NT2/D1 (cell line): ENCODE results near the gene SCN3B.

ENCODE experiments used
- SUZ12 ChIP-seq: IDR thresholded peaks from 2 replicates; pipeline ENCODE4 v1.6.1; 2011; ENCODE audit not compliant: insufficient read length, insufficient read depth; ENCODE audit errors: extremely low read depth
- YY1 ChIP-seq: IDR thresholded peaks from 2 replicates; pipeline ENCODE4 v1.6.1; 2011; ENCODE audit not compliant: insufficient read length, insufficient read depth
- ZNF274 ChIP-seq: IDR thresholded peaks from 2 replicates; pipeline ENCODE4 v1.6.1; 2011; ENCODE audit warnings: mild to moderate bottlenecking, low read depth, low read length

DNA sequence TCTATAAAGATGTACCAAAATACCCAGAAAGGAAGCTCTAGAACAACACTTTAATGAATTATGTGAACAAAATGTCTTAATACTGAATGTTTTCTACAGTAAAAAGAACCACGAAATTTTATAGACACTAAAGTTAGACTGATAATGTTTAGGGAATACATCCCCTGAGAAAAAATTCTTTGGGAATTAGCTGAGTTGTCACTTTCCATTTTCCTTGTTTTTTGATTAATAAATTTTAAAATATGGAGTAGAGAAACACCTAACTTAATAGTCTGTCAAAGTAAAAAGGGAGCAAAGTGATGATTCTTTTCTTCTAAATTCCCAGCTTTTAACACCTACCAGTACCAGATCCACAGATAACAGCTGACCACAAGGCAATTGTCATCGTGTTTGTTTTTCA is 23.1 kb upstream of the SCN3B start:
- no peak for TF ChIP-seq YY1
- no peak for TF ChIP-seq ZNF274
- TF ChIP-seq SUZ12: no peak
